ENCODE measurements around the gene GAS7. TPM values are rescaled to one million over a fixed set of nuclear protein-coding genes. Genes with fewer than 3 reads are reported as not detected.
"Not testable (repeated sequence)": the region's sequence is repeated elsewhere in the genome, so short reads cannot be mapped to it uniquely, and the experiment has no call there.

The GAS7 gene
- total and polyA plus RNA-seq, 7 donors, result 6.5 to 67.6 (median 35.1) TPM

- 87 to 92% methylated on average over 21 of the region's 21 CpGs for WGBS, 2 donors
- Histone ChIP-seq H3K27me3 (no peaks in the 10 kb centered on the region), H3K4me3 (no peak overlapping the region), H3K9me3 (no peaks in the 10 kb centered on the region), H3K27ac (peak overlapping the region in 1 of 4 donors; percentile 3), H3K4me1 (no peaks in the 10 kb centered on the region), H3K36me3 (no peaks in the 10 kb centered on the region)
- DNase-seq, result no peak
- TF ChIP-seq POLR2A (IDR thresholded peaks at IDR 0.05) (no peak), POLR2AphosphoS5 (IDR thresholded peaks at IDR 0.05) (no peak), EP300 (IDR thresholded peaks at IDR 0.05) (no peak)
- TF ChIP-seq, protein P1, sequence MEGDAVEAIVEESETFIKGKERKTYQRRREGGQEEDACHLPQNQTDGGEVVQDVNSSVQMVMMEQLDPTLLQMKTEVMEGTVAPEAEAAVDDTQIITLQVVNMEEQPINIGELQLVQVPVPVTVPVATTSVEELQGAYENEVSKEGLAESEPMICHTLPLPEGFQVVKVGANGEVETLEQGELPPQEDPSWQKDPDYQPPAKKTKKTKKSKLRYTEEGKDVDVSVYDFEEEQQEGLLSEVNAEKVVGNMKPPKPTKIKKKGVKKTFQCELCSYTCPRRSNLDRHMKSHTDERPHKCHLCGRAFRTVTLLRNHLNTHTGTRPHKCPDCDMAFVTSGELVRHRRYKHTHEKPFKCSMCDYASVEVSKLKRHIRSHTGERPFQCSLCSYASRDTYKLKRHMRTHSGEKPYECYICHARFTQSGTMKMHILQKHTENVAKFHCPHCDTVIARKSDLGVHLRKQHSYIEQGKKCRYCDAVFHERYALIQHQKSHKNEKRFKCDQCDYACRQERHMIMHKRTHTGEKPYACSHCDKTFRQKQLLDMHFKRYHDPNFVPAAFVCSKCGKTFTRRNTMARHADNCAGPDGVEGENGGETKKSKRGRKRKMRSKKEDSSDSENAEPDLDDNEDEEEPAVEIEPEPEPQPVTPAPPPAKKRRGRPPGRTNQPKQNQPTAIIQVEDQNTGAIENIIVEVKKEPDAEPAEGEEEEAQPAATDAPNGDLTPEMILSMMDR (IDR thresholded peaks at IDR 0.05), result no peak
- intact Hi-C loops (cut with DNase I), result loop anchor here (2.0 kb wide), 1 partner anchor 197 kb away; no protein-coding TSS in a partner anchor
Measured at GRCh38 chr17:9926150-9926804, 272.1 kb downstream of the GAS7 start.

GRCh38 chr17:9925457-9925856 is 272.9 kb downstream of the GAS7 start:
- no peaks in the 10 kb centered on the region for H3K4me1 ChIP-seq
- WGBS, 2 donors, result 92% methylated on average over 11 of the region's 11 CpGs
- H3K27ac ChIP-seq, result peak overlapping the region in 2 of 4 donors; percentile 2 to 3
- intact Hi-C loops (cut with DNase I), result no loop called here
- no peak overlapping the region for H3K4me3 ChIP-seq
- no peaks in the 10 kb centered on the region for H3K36me3 ChIP-seq
- no peak for DNase-seq
- H3K9me3 ChIP-seq, result no peaks in the 10 kb centered on the region
- TF ChIP-seq POLR2AphosphoS5 (IDR thresholded peaks at IDR 0.05) (no peak), POLR2A (IDR thresholded peaks at IDR 0.05) (no peak), EP300 (IDR thresholded peaks at IDR 0.05) (no peak)
- TF ChIP-seq, protein P1 (IDR thresholded peaks at IDR 0.05), result no peak
- no peaks in the 10 kb centered on the region for H3K27me3 ChIP-seq

- peak in 1 of 4 donors; percentile 14 for TF ChIP-seq POLR2AphosphoS5 (IDR thresholded peaks at IDR 0.05)
- no peak for TF ChIP-seq POLR2A (IDR thresholded peaks at IDR 0.05)
- TF ChIP-seq, protein P1 (IDR thresholded peaks at IDR 0.05), result peak; percentile 72 to 89 (median 80)
- Histone ChIP-seq H3K27me3 (no peaks in the 10 kb centered on the region), H3K4me1 (no peaks in the 10 kb centered on the region), H3K27ac (peak overlapping the region in 1 of 4 donors; percentile 2), H3K36me3 (no peaks in the 10 kb centered on the region), H3K9me3 (no peaks in the 10 kb centered on the region), H3K4me3 (no peak overlapping the region)
- no peak for DNase-seq
- intact Hi-C loops (cut with DNase I), result loop anchor here (5.0 kb wide), 2 partner anchors 303 to 693 kb away; no protein-coding TSS in a partner anchor
- WGBS, 2 donors, result 17 to 23% methylated on average over 6 of the region's 6 CpGs
Measured at GRCh38 chr17:9924735-9925191, 273.6 kb downstream of the GAS7 start.

GRCh38 chr17:9922012-9922848 is 276.2 kb downstream of the GAS7 start:
- no peak overlapping the region for H3K27ac ChIP-seq
- no peaks in the 10 kb centered on the region for H3K4me1 ChIP-seq
- intact Hi-C loops (cut with DNase I), result loop anchor here (5.0 kb wide), 2 partner anchors 305 to 695 kb away; no protein-coding TSS in a partner anchor
- H3K27me3 ChIP-seq, result no peaks in the 10 kb centered on the region
- H3K36me3 ChIP-seq, result peaks cover 0 to 8% (median 0%) of the 10 kb centered on the region in 4 donors
- DNase-seq, result no peak
- 93 to 95% methylated on average over 14 of the region's 14 CpGs for WGBS, 2 donors
- no peaks in the 10 kb centered on the region for H3K9me3 ChIP-seq
- H3K4me3 ChIP-seq, result no peak overlapping the region
- TF ChIP-seq POLR2AphosphoS5 (IDR thresholded peaks at IDR 0.05) (no peak), EP300 (IDR thresholded peaks at IDR 0.05) (no peak)

- 90 to 93% methylated on average over 13 of the region's 13 CpGs for WGBS, 2 donors
- not testable (repeated sequence) for H3K9me3 ChIP-seq, DNase-seq, H3K27me3 ChIP-seq, H3K4me3 ChIP-seq, H3K4me1 ChIP-seq, H3K27ac ChIP-seq
- intact Hi-C loops (cut with DNase I), result loop anchor here (5.0 kb wide), 2 partner anchors 306 to 696 kb away; no protein-coding TSS in a partner anchor
- peaks cover 0 to 18% (median 0%) of the 10 kb centered on the region in 4 donors for H3K36me3 ChIP-seq
Measured at GRCh38 chr17:9921216-9921615, 277.2 kb downstream of the GAS7 start.
